Kasumi-1 (cell line): Measurements from ENCODE around the gene PHLDB1.
"Not testable (repeated sequence)": the region's sequence is repeated elsewhere in the genome, so short reads cannot be mapped to it uniquely, and the experiment has no call there.

Experiments used
- DNase-seq, 2 experiments: peaks; one replicate each; lab custom pipeline; 2025; lab: John Stamatoyannopoulos, UW

The PHLDB1 gene

GRCh38 chr11:118688339-118688738 lies 80.9 kb downstream of the PHLDB1 start:
- not testable (repeated sequence) for DNase-seq

DNA sequence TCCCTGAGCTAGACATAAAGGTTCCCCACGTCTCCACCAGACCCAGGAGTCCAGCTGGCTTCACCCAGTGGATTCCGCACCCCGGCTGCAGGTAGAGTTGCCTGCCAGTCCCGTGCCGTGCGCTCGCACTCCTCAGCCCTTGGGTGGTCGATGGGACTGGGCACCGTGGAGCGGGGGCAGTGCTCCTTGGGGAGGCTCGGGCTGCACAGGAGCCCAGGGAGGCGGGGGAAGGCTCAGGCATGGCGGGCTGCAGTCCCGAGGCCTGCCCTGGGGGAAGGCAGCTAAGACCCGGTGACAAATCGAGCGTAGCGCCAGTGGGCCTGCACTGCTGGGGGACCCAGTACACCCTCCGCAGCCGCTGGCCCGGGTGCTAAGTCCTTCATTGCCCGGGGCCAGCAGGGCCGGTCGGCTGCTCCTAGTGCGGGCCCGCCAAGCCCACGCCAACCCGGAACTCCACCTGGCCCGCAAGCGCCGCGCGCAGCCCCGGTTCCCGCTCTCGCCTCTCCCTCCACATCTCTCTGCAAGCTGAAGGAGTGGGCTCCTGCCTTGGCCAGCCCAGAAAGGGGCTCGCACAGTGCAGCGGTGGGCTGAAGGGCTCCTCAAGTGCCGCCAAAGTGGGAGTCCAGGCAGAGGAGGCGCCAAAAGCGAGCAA lies 81.6 kb downstream of the PHLDB1 start:
- no peak for DNase-seq

- no peak for DNase-seq
Observed at GRCh38 chr11:118689503-118689851, 82.1 kb downstream of the PHLDB1 start.

GRCh38 chr11:118689852-118690552 lies 82.6 kb downstream of the PHLDB1 start:
- DNase-seq, result peak; percentile 84 to 87

DNA sequence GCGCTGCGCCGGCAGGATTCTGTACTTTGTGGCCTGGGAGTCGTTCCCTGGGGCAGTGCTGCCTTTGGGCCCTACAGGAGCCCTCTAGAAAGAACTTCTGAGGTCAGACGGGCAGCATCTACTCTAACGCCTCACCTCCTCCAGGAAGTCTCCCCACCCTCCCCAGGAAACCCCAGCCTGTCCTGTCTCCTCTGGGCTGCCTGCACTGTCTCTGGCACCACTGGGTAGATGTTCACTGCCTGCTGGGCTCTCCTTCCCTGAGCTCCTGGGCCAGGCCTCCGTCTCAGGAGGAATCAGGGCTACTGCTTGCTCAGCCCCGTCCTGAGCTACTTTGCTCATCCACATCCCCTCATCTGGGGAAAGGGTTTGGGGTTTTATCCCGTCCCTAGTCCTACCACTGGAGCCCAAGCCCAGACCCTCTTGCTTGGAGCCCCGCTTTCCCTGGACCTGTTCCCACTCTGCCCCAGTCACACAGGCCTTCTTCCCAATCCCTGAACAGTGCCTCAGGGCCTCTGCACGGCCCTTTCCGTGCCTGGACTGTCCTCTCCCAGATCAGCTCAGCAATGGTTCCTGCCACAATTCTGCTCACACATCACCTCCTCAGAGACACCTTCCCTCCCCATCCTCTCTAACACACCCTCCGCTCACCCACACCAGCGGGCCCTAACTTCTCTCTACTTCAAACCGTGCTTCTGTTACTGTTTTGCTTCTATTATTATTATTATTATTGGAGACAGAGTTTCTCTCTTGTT lies 83.3 kb downstream of the PHLDB1 start:
- DNase-seq, result no peak

DNA sequence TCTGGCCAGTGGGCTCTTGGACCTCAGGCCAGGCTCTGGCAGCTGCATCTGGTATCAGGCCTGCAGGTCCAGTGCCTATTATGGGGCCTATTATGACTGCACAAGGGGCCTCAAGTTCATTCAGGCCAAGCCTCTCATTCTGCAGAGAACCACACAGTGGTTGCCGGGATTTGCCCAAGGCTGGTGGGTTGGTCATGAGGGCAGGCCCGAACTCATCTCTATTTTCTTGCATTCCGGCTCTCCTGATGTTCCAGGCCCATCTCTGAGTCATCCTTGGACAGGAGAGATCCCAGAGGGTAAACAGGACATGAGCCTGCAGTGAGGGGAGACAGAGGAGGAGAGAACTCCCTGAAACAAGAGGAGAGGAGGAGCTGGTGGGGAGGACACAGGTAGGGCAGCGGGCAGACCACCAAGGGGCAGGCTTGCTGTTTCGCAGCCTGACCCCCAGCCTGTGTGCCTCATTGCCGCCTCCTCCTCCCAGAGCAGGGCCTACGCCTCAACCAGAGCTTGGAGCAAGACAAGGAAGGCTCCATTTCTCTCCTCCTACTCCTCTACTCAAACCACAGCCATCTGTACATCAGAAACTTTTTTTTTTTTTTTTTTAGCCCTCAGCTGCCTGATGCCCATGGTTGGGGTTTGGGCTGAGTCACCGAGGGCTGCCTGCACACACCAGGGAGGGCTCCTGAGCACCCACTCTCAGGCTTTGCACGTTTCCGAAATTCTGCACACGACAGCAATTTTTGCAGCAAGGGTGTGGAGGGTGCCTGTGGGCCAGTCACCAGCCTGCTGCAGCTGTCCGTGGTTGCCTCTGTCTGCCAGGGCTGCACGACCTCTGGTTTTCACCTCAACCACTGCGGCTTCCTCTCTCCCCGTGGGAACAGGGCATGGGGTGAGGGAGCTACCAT lies 84.8 kb downstream of the PHLDB1 start:
- peak in 1 of 2 experiments; percentile 10 for DNase-seq

DNA sequence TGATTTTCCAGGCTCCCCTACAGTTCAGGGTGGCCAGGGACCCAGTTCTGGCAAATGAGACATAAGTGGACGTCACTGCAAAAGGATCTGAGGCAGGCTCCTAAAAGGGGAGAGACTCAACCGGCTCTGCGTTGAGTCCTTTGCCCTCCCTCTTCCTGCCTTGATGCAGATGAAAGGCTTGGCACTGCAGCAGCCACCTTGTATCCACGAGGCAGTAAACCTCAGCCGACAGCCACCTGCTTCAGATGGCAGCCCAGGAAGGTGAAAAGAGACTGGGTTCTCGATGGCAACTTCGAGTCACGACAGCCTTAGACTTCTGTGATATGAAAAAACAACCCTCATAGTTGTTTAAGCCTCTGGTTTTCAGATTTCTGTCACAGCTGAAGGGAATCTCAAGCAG lies 86.8 kb downstream of the PHLDB1 start:
- DNase-seq, result no peak

DNA sequence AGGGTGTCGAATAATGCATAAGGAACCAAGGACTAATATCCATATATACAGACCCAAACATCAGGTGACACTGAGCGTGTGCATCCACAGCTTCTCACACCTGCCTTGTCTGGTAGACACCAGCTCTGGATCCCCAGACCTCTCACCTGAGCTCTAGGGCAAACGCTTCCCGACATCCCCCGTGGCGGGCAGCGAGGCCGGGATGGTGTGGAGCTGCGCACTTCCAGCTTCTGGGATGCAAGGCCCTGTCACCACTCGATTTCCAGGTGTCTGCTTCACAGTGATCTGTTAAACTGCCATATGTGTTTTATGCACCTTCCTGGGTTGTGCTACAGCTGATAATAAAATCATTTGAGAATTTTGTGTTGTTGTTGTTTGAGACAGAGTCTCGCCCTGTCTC lies 87.4 kb downstream of the PHLDB1 start:
- DNase-seq, result no peak

- no peak for DNase-seq
Observed at GRCh38 chr11:118696673-118697226, 89.3 kb downstream of the PHLDB1 start.

DNA sequence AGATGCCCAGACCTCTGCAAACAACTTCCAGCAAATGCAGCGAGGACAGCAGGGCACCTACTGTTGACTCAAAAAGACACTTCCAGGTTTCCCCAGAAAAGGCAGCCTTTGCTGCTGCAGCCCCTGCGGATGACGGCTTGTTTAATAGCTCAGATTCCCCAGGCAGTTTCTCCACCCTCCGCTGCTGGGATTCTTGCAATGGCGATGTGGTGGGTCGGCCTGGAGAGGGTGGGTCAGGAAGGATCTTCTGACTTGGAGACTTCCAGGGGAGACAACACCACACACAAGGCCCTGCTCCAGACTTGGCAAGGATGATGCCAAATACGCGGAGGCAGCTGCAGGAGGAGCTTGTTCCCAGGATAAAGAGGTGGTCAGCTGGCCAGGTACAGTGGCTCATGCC lies 89.9 kb downstream of the PHLDB1 start:
- no peak for DNase-seq

GRCh38 chr11:118699506-118700220 lies 92.2 kb downstream of the PHLDB1 start:
- DNase-seq, result no peak

DNA sequence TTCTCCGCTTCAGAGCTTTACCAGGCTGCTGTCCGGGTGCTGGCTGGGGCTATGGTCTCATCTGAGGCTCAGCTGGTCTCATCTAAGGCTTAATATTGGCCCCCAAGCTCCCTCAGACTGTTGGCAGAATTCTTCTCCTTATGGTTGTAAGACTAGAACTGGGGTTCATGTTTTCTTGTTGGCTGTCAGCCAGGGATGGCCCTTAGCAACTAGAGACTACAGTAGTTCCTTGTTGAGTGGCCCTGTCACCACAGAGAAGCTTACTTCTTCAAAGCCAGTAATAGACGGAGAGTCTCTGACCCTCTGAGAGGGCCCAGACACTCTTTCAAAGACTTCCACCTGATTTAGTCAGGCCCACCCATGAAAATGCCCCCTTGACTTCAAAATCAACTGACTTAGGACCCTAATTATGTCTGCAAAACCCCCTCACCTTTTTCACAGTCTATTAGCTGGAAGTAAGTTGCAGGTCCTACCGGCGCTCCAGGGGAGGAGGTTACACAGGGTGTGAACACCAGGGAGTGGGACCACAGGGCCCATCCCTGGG lies 96.2 kb downstream of the PHLDB1 start:
- DNase-seq, result peak; percentile 43 to 60

DNA sequence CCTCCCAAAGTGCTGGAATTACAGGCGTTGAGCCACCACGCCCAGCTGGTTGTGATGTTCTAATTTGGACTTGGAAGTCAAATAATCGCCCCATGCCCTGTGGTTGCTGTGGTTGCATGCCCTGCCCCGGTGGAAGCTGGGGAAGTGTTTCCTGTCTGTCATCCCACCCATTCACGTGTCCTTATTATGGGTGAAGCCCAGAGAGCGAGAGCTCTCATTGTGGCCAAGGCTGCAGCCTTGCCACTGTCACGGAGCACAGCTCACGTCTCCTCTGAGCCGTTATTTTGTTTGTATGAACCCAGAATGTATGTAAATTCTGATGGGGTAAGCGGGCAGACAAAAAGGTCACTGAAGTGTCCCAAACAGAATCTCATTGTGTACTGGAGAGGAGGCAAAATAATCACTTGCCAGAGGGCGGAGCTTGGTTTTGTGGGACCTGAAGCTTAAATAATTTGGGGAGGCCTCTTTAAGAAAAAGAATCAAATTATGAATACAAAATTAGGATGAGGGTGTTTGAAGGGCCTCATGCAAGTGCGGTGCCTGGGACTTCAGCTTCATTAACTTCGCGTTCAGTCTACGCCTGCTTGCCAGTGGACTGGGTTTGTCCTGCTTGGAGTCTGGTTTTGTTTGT lies 97.8 kb downstream of the PHLDB1 start:
- DNase-seq, result peak; percentile 18 to 51

- no peak for DNase-seq
Observed at GRCh38 chr11:118705791-118706545, 98.6 kb downstream of the PHLDB1 start.

DNA sequence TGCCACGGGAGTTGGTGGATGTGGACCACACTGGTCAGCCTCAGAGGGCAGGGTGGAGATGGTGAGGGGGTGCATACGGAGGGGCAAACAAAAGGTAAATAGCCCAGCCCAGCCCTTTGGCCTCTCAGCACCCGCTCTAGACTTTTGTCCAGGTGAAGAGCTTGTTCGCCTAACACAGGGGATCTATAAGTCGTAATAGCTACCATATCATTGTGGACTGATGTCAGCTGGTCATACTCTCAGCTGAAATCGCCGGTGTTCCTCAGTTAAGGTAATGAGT lies 99.1 kb downstream of the PHLDB1 start:
- DNase-seq, result no peak
